Endothelial cell of umbilical vein (primary cell): ENCODE measurements around the gene PPARD. TPM values are rescaled to one million over a fixed set of nuclear protein-coding genes. Genes with fewer than 3 reads are reported as not detected.
A peak's percentile ranks its signal among the peaks of the same experiment; 100 is the strongest.

Experiments used
- BruUV-seq: library from RNA; stranded (reverse); fragments of 400-500 nt; replicated peaks from 2 replicates; lab custom pipeline; 2021; lab: Mats Ljungman, UMichigan
- CTCF ChIA-PET: fragments of 300-600, 350-600 bp; sonication (Branson Sonifier 250); formaldehyde crosslinking; loops from one replicate; lab custom pipeline; 2021; ENCODE audit warnings: antibody characterized with exemption, inconsistent platforms; lab: Charles Lee
- POLR2A ChIA-PET: fragments of 300-600, 350-600 bp; sonication (Branson Sonifier 250); formaldehyde crosslinking; loops from one replicate; lab custom pipeline; 2021; ENCODE audit warnings: antibody characterized with exemption, inconsistent platforms; lab: Charles Lee
- DNase-seq: peaks from one replicate; pipeline ENCODE4 v3.0.0-alpha.2; 2011; ENCODE audit warnings: low read depth, low spot score
- FAIRE-seq: peaks from 2 replicates; lab custom pipeline; 2011; peaks lifted over from hg19 to GRCh38; lab: Jason Lieb, UNC
- H2AFZ ChIP-seq: 2 replicates; pipeline ENCODE4 v1.6.0; 2012; ENCODE audit warnings: low read depth, low read length, control low read depth, inconsistent platforms
- H3K27ac ChIP-seq: 2 replicates; pipeline ENCODE4 v1.5.1; 2011; ENCODE audit warnings: low read depth, mild to moderate bottlenecking, control low read depth, low read length, moderate library complexity; ENCODE audit not compliant: insufficient read depth
- H3K27me3 ChIP-seq, 2 experiments: 2 replicates each; pipeline versions ENCODE4 v1.6.0 to v1.6.1; 2011; ENCODE audit warnings: low read length in 2 of 2, mixed read lengths in 1 of 2; ENCODE audit not compliant: control insufficient read depth in 2 of 2, insufficient read depth in 2 of 2
- H3K36me3 ChIP-seq, 2 experiments: 2 replicates in 1 of 2; 3 replicates in 1 of 2; pipeline ENCODE4 v1.5.1; 2011; ENCODE audit warnings: low read length in 2 of 2, mild to moderate bottlenecking in 1 of 2, moderate library complexity in 1 of 2; ENCODE audit not compliant: control insufficient read depth in 2 of 2, insufficient read depth in 2 of 2; ENCODE audit errors: extremely low read depth in 1 of 2
- H3K4me1 ChIP-seq: 3 replicates; pipeline ENCODE4 v1.5.1; 2011; ENCODE audit warnings: mild to moderate bottlenecking, low read length; ENCODE audit not compliant: control insufficient read depth, insufficient read depth; ENCODE audit errors: extremely low read depth
- H3K4me2 ChIP-seq: 2 replicates; pipeline ENCODE4 v1.6.1; 2011; ENCODE audit warnings: low read length, control low read depth, mixed read lengths; ENCODE audit not compliant: insufficient read depth
- H3K4me3 ChIP-seq, 3 experiments: fragments of 200-600 bp in 1 of 3; sonication (generic), shearing (Covaris generic) in 1 of 3; replicated peaks in 1 of 3; 2 replicates each; pipeline ENCODE4 v1.5.1; 2011 to 2016; ENCODE audit warnings: control low read depth in 3 of 3, low read length in 3 of 3, mild to moderate bottlenecking in 2 of 3, inconsistent platforms in 1 of 3, low read depth in 1 of 3, moderate library complexity in 1 of 3; ENCODE audit not compliant: insufficient read depth in 1 of 3
- H3K79me2 ChIP-seq: 2 replicates; pipeline ENCODE4 v1.6.0; 2012; ENCODE audit warnings: low read length, inconsistent platforms; ENCODE audit not compliant: control insufficient read depth, insufficient read depth
- H3K9ac ChIP-seq: replicated peaks from 2 replicates; pipeline ENCODE3; 2011; ENCODE audit warnings: low read length, control low read depth; ENCODE audit not compliant: insufficient read depth; ENCODE audit errors: extremely low read depth
- H3K9me1 ChIP-seq: replicated peaks from 3 replicates; pipeline ENCODE4 v1.6.0; 2011; ENCODE audit warnings: mild to moderate bottlenecking, low read length; ENCODE audit not compliant: control insufficient read depth, insufficient read depth; ENCODE audit errors: extremely low read depth
- H3K9me3 ChIP-seq: replicated peaks from 2 replicates; pipeline ENCODE4 v1.5.1; 2012; ENCODE audit warnings: low read length, inconsistent platforms; ENCODE audit not compliant: control insufficient read depth, insufficient read depth
- H4K20me1 ChIP-seq: replicated peaks from 2 replicates; pipeline ENCODE3; 2011; ENCODE audit warnings: mild to moderate bottlenecking, low read length; ENCODE audit not compliant: control insufficient read depth, insufficient read depth; ENCODE audit errors: extremely low read depth
- FOS ChIP-seq: IDR thresholded peaks from 2 replicates; pipeline ENCODE4 v1.6.1; 2011; ENCODE audit warnings: mild to moderate bottlenecking, low read length, moderate library complexity, borderline replicate concordance; ENCODE audit not compliant: insufficient read depth
- JUN ChIP-seq: IDR thresholded peaks from 2 replicates; pipeline ENCODE4 v1.6.1; 2011; ENCODE audit warnings: borderline replicate concordance, low read depth; ENCODE audit not compliant: insufficient read length, insufficient read depth
- MAX ChIP-seq: IDR thresholded peaks from 2 replicates; pipeline ENCODE4 v1.6.1; 2011; ENCODE audit not compliant: insufficient read depth, insufficient read length
- POLR2A ChIP-seq: IDR thresholded peaks from 2 replicates; pipeline ENCODE4 v1.6.1; 2012; ENCODE audit warnings: low read depth, mild to moderate bottlenecking, control low read depth, low read length
- POLR2AphosphoS5 ChIP-seq: IDR thresholded peaks from 2 replicates; pipeline ENCODE4 v1.6.1; 2012; ENCODE audit warnings: low read depth, mild to moderate bottlenecking, control low read depth, low read length, moderate library complexity; ENCODE audit not compliant: insufficient read depth
- dilution Hi-C: fragments of 300-500 bp; cut with MboI; formaldehyde crosslinking; loops from one replicate; pipeline ENCODE4 v1.15.0; 2019; ENCODE audit warnings: low sequenced_read_pairs; ENCODE audit not compliant: extremely low pct_ligation_motif_present
- intact Hi-C: fragments of 100-400 bp; cut with micrococcal nuclease; formaldehyde crosslinking; loops from one replicate; pipeline ENCODE4 v1.10.0; 2022
- polyA plus RNA-seq, 4 experiments: library from polyadenylated mRNA; depleted of rRNA in 3 of 4; stranded (reverse) in 3 of 4; unstranded in 1 of 4; fragments of >200 nt; gene quantifications; 2 replicates each; pipeline versions ENCODE4 v1.2.1 to v1.2.3, GENCODE V29; 2011 to 2012; ENCODE audit warnings: missing spikeins in 1 of 4
- total RNA-seq: library from RNA; stranded (reverse); gene quantifications from 2 replicates; pipeline ENCODE4 v1.2.3, GENCODE V29; 2021
- TF ChIP-seq, protein P1 (sequence below), 2 donors: IDR thresholded peaks; 1 replicate in 1 of 2; 2 replicates in 1 of 2; pipeline ENCODE4 v1.5.1; 2011; ENCODE audit warnings: low read length in 2 of 2, mild to moderate bottlenecking in 2 of 2, moderate library complexity in 2 of 2, control low read depth in 1 of 2, inconsistent platforms in 1 of 2, low read depth in 1 of 2; ENCODE audit not compliant: insufficient read depth in 1 of 2; ENCODE audit errors: extremely low read depth in 1 of 2

PPARD gene
- total and polyA plus RNA-seq, 2 donors (not counting 3 experiments of a cell fraction or from before 2014, with no cell fraction given): 23.4 to 29.2 TPM

GRCh38 chr6:35425284-35425683 is 82.9 kb downstream of the PPARD start:
- FAIRE-seq: peak; percentile 99
- H3K79me2 ChIP-seq: no peaks in the 10 kb centered on the region
- POLR2A ChIA-PET: interaction anchor here (1.4 kb wide), 1 partner anchor 83 kb away, joined by 5 read pairs; the partner anchor contains the start of gene PPARD
- BruUV-seq: no TSS peak
- CTCF ChIA-PET: interaction anchor here (1.0 to 12.7 kb wide), 6 partner anchors 10 to 83 kb away, joined by 3 to 228 read pairs (median 4); partner anchors contain the start of gene PPARD
- no peaks in the 10 kb centered on the region for H4K20me1 ChIP-seq
- H2AFZ ChIP-seq: no peak overlapping the region
- H3K4me1 ChIP-seq: peaks cover 48% of the 10 kb centered on the region
- peaks cover 0 to 7% of the 10 kb centered on the region in 2 experiments for H3K36me3 ChIP-seq
- TF ChIP-seq, protein P1, sequence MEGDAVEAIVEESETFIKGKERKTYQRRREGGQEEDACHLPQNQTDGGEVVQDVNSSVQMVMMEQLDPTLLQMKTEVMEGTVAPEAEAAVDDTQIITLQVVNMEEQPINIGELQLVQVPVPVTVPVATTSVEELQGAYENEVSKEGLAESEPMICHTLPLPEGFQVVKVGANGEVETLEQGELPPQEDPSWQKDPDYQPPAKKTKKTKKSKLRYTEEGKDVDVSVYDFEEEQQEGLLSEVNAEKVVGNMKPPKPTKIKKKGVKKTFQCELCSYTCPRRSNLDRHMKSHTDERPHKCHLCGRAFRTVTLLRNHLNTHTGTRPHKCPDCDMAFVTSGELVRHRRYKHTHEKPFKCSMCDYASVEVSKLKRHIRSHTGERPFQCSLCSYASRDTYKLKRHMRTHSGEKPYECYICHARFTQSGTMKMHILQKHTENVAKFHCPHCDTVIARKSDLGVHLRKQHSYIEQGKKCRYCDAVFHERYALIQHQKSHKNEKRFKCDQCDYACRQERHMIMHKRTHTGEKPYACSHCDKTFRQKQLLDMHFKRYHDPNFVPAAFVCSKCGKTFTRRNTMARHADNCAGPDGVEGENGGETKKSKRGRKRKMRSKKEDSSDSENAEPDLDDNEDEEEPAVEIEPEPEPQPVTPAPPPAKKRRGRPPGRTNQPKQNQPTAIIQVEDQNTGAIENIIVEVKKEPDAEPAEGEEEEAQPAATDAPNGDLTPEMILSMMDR (IDR thresholded peaks at IDR 0.05; ENCODE audit: extremely low read depth in 1 of 2, insufficient read depth in 1 of 2, low read depth in 1 of 2, low read length in 2 of 2): no peak
- peak; percentile 44 for TF ChIP-seq POLR2AphosphoS5
- TF ChIP-seq POLR2A: no peak
- peak; percentile 89 for TF ChIP-seq JUN
- TF ChIP-seq FOS: peak; percentile 93
- H3K27ac ChIP-seq: peak overlapping the region; percentile 98
- intact Hi-C loops (loop anchor here (1.0 to 5.0 kb wide), 4 partner anchors 24 to 242 kb away; no protein-coding TSS in a partner anchor), dilution Hi-C loops (no loop called here)
- H3K9ac ChIP-seq: peak overlapping the region; percentile 41
- H3K9me3 ChIP-seq: peaks cover 2% of the 10 kb centered on the region
- no peaks in the 10 kb centered on the region for H3K27me3 ChIP-seq
- DNase-seq: peak; percentile 92
- H3K4me3 ChIP-seq: no peak overlapping the region
- no peaks in the 10 kb centered on the region for H3K9me1 ChIP-seq
- H3K4me2 ChIP-seq: peak overlapping the region; percentile 45

DNA sequence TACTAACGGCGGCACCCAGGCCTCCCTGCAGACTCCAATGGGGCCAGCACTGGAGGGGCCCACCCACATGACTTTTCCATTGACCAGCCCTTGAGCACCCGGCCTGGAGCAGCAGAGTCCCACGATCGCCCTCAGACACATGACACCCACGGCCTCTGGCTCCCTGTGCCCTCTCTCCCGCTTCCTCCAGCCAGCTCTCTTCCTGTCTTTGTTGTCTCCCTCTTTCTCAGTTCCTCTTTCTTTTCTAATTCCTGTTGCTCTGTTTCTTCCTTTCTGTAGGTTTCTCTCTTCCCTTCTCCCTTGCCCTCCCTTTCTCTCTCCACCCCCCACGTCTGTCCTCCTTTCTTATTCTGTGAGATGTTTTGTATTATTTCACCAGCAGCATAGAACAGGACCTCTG is 83.7 kb downstream of the PPARD start:
- CTCF ChIA-PET: interaction anchor here (1.1 to 12.7 kb wide), 2 partner anchors 21 to 55 kb away, joined by 3 to 228 read pairs; no protein-coding TSS in a partner anchor
- BruUV-seq: no TSS peak
- H3K4me2 ChIP-seq: no peak overlapping the region
- POLR2A ChIA-PET: interaction anchor here (1.4 kb wide), 1 partner anchor 84 kb away, joined by 5 read pairs; the partner anchor contains the start of gene PPARD
- intact Hi-C loops: loop anchor here (5.0 kb wide), 1 partner anchor 241 kb away; no protein-coding TSS in a partner anchor
- H3K4me1 ChIP-seq: peaks cover 48% of the 10 kb centered on the region
- H3K79me2 ChIP-seq: no peaks in the 10 kb centered on the region
- H3K9me1 ChIP-seq: no peaks in the 10 kb centered on the region
- DNase-seq (peak; percentile 56), FAIRE-seq (peak; percentile 83)
- H2AFZ ChIP-seq: no peak overlapping the region
- dilution Hi-C loops: no loop called here
- H3K4me3 ChIP-seq: no peak overlapping the region
- no peaks in the 10 kb centered on the region for H4K20me1 ChIP-seq
- TF ChIP-seq, protein P1 (IDR thresholded peaks at IDR 0.05; ENCODE audit: extremely low read depth in 1 of 2, insufficient read depth in 1 of 2, low read depth in 1 of 2, low read length in 2 of 2): no peak
- TF ChIP-seq JUN (no peak), POLR2A (peak; percentile 45), MAX (no peak), POLR2AphosphoS5 (peak; percentile 36)
- peak overlapping the region; percentile 41 for H3K9ac ChIP-seq
- peaks cover 0 to 7% of the 10 kb centered on the region in 2 experiments for H3K36me3 ChIP-seq
- H3K9me3 ChIP-seq: peaks cover 2% of the 10 kb centered on the region
- H3K27me3 ChIP-seq: no peaks in the 10 kb centered on the region
- peak overlapping the region; percentile 98 for H3K27ac ChIP-seq
